Uterus (tissue), 2 donors: Measurements from ENCODE around the gene CNNM2.

ENCODE experiments used
- POLR2A ChIP-seq, 2 donors: fragments of 450-650 bp; IDR thresholded peaks; one replicate each; pipeline ENCODE4 v1.6.1; 2016; ENCODE audit warnings: antibody characterized with exemption in 2 of 2, mild to moderate bottlenecking in 1 of 2, moderate library complexity in 1 of 2
- TF ChIP-seq, protein P1 (sequence below), 4 experiments: fragments of 200-600 bp in 2 of 4; fragments of 450-650 bp in 2 of 4; sonication (generic) in 2 of 4; IDR thresholded peaks; one replicate each; pipeline ENCODE4 v1.5.1; 2016 to 2019; ENCODE audit warnings: antibody characterized with exemption in 4 of 4, mild to moderate bottlenecking in 2 of 4, moderate library complexity in 1 of 4

DNA sequence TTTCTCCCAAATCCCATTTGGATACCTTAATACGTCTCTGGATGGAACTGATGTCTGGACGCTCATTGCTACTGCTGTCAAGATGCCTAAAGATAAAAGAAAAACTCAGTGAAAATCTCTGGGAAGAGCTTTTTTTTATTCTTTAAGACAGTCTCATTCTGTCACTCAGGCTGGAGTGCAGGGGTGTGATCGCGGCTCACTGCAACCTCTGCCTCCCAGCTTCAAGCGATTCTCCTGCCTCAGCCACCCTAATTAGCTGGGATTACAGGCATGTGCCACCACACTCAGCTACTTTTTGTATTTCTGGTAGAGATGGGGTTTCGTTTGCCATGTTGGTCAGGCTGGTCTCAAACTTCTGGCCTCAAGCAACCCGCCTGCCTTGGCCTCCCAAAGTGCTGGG is 172.8 kb downstream of the CNNM2 start:
- TF ChIP-seq, protein P1, sequence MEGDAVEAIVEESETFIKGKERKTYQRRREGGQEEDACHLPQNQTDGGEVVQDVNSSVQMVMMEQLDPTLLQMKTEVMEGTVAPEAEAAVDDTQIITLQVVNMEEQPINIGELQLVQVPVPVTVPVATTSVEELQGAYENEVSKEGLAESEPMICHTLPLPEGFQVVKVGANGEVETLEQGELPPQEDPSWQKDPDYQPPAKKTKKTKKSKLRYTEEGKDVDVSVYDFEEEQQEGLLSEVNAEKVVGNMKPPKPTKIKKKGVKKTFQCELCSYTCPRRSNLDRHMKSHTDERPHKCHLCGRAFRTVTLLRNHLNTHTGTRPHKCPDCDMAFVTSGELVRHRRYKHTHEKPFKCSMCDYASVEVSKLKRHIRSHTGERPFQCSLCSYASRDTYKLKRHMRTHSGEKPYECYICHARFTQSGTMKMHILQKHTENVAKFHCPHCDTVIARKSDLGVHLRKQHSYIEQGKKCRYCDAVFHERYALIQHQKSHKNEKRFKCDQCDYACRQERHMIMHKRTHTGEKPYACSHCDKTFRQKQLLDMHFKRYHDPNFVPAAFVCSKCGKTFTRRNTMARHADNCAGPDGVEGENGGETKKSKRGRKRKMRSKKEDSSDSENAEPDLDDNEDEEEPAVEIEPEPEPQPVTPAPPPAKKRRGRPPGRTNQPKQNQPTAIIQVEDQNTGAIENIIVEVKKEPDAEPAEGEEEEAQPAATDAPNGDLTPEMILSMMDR (IDR thresholded peaks at IDR 0.05): no peak
- no peak for TF ChIP-seq POLR2A (IDR thresholded peaks at IDR 0.05)
